RWPE1 (cell line): ENCODE results near the gene LSM8.
"Not testable (repeated sequence)": the region's sequence is repeated elsewhere in the genome, so short reads cannot be mapped to it uniquely, and the experiment has no call there.

ENCODE experiments used
- CTCF ChIA-PET: fragments of 350-600 bp; sonication (Branson Sonifier 250); formaldehyde crosslinking; extraction: SDS; loops from one replicate; lab custom pipeline; 2021; lab: Yijun Ruan, JAX
- POLR2A ChIA-PET: fragments of 400-600 bp; formaldehyde crosslinking; extraction: SDS; loops from one replicate; lab custom pipeline; 2020; ENCODE audit warnings: antibody characterized with exemption; ENCODE audit not compliant: low non-redundant PET; lab: Yijun Ruan, JAX
- DNase-seq: peaks from one replicate; pipeline ENCODE4 v3.0.0; 2012; ENCODE audit warnings: low spot score
- H3K27ac ChIP-seq: fragments of 450-650 bp; 2 replicates; pipeline ENCODE4 v1.5.1; 2017
- CTCF ChIP-seq: fragments of 450-650 bp; conservative IDR thresholded peaks from 2 replicates; pipeline ENCODE4 v1.5.1; 2017; ENCODE audit warnings: low read depth, mild to moderate bottlenecking

The LSM8 gene

GRCh38 chr7:118233799-118234198 lies 49.8 kb downstream of the LSM8 start:
- no peak for DNase-seq
- ChIA-PET CTCF (interaction anchor here (0.6 kb wide), 1 partner anchor 422 kb away, joined by 3 read pairs; no protein-coding TSS in a partner anchor), POLR2A (no interaction called here)
- H3K27ac ChIP-seq = no peak overlapping the region
- TF ChIP-seq CTCF = no peak

- TF ChIP-seq CTCF = no peak
- no peak for DNase-seq
- ChIA-PET CTCF (no interaction called here), POLR2A (no interaction called here)
- H3K27ac ChIP-seq = no peak overlapping the region
Observed at GRCh38 chr7:118239014-118239413, 55.0 kb downstream of the LSM8 start.

GRCh38 chr7:118240320-118240719 lies 56.4 kb downstream of the LSM8 start:
- CTCF ChIA-PET, H3K27ac ChIP-seq, POLR2A ChIA-PET, DNase-seq: not testable (repeated sequence)
